SK-N-SH (cell line): Measurements from ENCODE around the gene BAG3. TPM values are rescaled to one million over a fixed set of nuclear protein-coding genes. Genes with fewer than 3 reads are reported as not detected.
"Not testable (repeated sequence)": the region's sequence is repeated elsewhere in the genome, so short reads cannot be mapped to it uniquely, and the experiment has no call there.

ENCODE experiments used
- CTCF ChIA-PET: fragments of 300-600, 350-600 bp; formaldehyde crosslinking; extraction: SDS; loops from one replicate; lab custom pipeline; 2021; lab: Yijun Ruan, JAX
- POLR2A ChIA-PET: fragments of 350-600 bp; sonication (Branson Sonifier 250); formaldehyde crosslinking; extraction: SDS; loops from one replicate; lab custom pipeline; 2020; ENCODE audit warnings: antibody characterized with exemption, inconsistent platforms; lab: Yijun Ruan, JAX
- DNase-seq: peaks from one replicate; pipeline ENCODE4 v3.0.0; 2012
- H2AFZ ChIP-seq: fragments of 200-600 bp; sonication (generic); 2 replicates; pipeline ENCODE4 v1.8.1; 2016; ENCODE audit warnings: antibody characterized with exemption, mild to moderate bottlenecking, low read depth
- H3F3A ChIP-seq: fragments of 200-600 bp; sonication (generic); replicated peaks from 2 replicates; pipeline ENCODE3; 2016; ENCODE audit warnings: antibody characterized with exemption, mild to moderate bottlenecking; ENCODE audit not compliant: insufficient read depth
- H3K27ac ChIP-seq, 2 experiments: fragments of 200-500 bp in 1 of 2; fragments of 200-600 bp in 1 of 2; sonication (Bioruptor generic) in 1 of 2; sonication (generic), shearing (Covaris generic) in 1 of 2; 2 replicates each; pipeline versions ENCODE4 v1.5.1 to v1.6.1; 2014 to 2016; ENCODE audit warnings: low read depth in 2 of 2, inconsistent platforms in 1 of 2, low read length in 1 of 2, mild to moderate bottlenecking in 1 of 2, mixed read lengths in 1 of 2
- H3K27me3 ChIP-seq: fragments of 200-600 bp; sonication (generic), shearing (Covaris generic); 2 replicates; pipeline ENCODE4 v1.6.1; 2016; ENCODE audit warnings: mixed run types; ENCODE audit not compliant: insufficient read depth
- H3K36me3 ChIP-seq, 2 experiments: fragments of 200-500 bp in 1 of 2; fragments of 200-600 bp in 1 of 2; sonication (Bioruptor generic) in 1 of 2; sonication (generic) in 1 of 2; replicated peaks in 1 of 2; 2 replicates each; pipeline versions ENCODE3 to v1.5.1; 2014 to 2016; ENCODE audit warnings: low read length in 1 of 2, mild to moderate bottlenecking in 1 of 2; ENCODE audit not compliant: insufficient read depth in 2 of 2, control insufficient read depth in 1 of 2
- H3K4me1 ChIP-seq, 2 experiments: fragments of 200-500 bp in 1 of 2; fragments of 200-600 bp in 1 of 2; sonication (Bioruptor generic) in 1 of 2; sonication (generic), shearing (Covaris generic) in 1 of 2; 2 replicates each; pipeline versions ENCODE4 v1.5.1 to v1.6.1; 2014 to 2016; ENCODE audit warnings: low read depth in 1 of 2, low read length in 1 of 2, mixed run types in 1 of 2; ENCODE audit not compliant: insufficient read depth in 2 of 2, control insufficient read depth in 1 of 2
- H3K4me2 ChIP-seq: fragments of 200-600 bp; sonication (generic), shearing (Covaris generic); 2 replicates; pipeline ENCODE4 v1.6.1; 2017; ENCODE audit warnings: mixed run types
- H3K4me3 ChIP-seq, 2 experiments: fragments of 200-500 bp in 1 of 2; fragments of 200-600 bp in 1 of 2; sonication (Bioruptor generic) in 1 of 2; sonication (generic), shearing (Covaris generic) in 1 of 2; 2 replicates each; pipeline versions ENCODE4 v1.5.1 to v1.8.1; 2014 to 2016; ENCODE audit warnings: low read depth in 2 of 2, inconsistent platforms in 1 of 2, low read length in 1 of 2, mild to moderate bottlenecking in 1 of 2, mixed read lengths in 1 of 2, moderate library complexity in 1 of 2
- H3K79me2 ChIP-seq: fragments of 200-600 bp; sonication (generic); 2 replicates; pipeline ENCODE4 v1.8.1; 2017; ENCODE audit warnings: mild to moderate bottlenecking; ENCODE audit not compliant: insufficient read depth
- H3K9ac ChIP-seq: fragments of 200-600 bp; sonication (generic); 2 replicates; pipeline ENCODE4 v1.6.1; 2017; ENCODE audit warnings: mixed run types
- H3K9me2 ChIP-seq: fragments of 200-600 bp; sonication (generic); 2 replicates; pipeline ENCODE4 v1.6.1; 2017; ENCODE audit warnings: mixed run types
- H3K9me3 ChIP-seq: fragments of 200-600 bp; sonication (generic); 2 replicates; pipeline ENCODE4 v1.6.1; 2017; ENCODE audit warnings: mixed run types, mild to moderate bottlenecking, moderate library complexity
- H4K20me1 ChIP-seq: fragments of 200-600 bp; sonication (generic); 2 replicates; pipeline ENCODE4 v1.6.1; 2017; ENCODE audit warnings: mild to moderate bottlenecking, mixed run types; ENCODE audit not compliant: insufficient read depth
- CHD2 ChIP-seq: fragments of 150-350 bp; IDR thresholded peaks from 2 replicates; pipeline ENCODE4 v1.6.1; 2018; ENCODE audit warnings: low read length; ENCODE audit not compliant: partially characterized antibody
- FOSL2 ChIP-seq: IDR thresholded peaks from 2 replicates; pipeline ENCODE4 v1.4.0; 2012; ENCODE audit warnings: low read depth, mild to moderate bottlenecking, moderate library complexity, borderline replicate concordance
- FOXM1 ChIP-seq: IDR thresholded peaks from 2 replicates; pipeline ENCODE4 v1.4.0; 2012; ENCODE audit warnings: low read depth, mild to moderate bottlenecking
- GABPA ChIP-seq: IDR thresholded peaks from 2 replicates; pipeline ENCODE4 v1.4.0; 2012; ENCODE audit warnings: low read depth, mild to moderate bottlenecking
- MXI1 ChIP-seq: IDR thresholded peaks from 2 replicates; pipeline ENCODE4 v1.6.1; 2012; ENCODE audit warnings: mild to moderate bottlenecking, low read depth, low read length, improper control_type of control experiment
- NRF1 ChIP-seq: IDR thresholded peaks from 2 replicates; pipeline ENCODE4 v1.6.1; 2012; ENCODE audit warnings: low read depth, mild to moderate bottlenecking, low read length
- POLR2AphosphoS5 ChIP-seq: IDR thresholded peaks from 2 replicates; pipeline ENCODE4 v1.6.1; 2012; ENCODE audit warnings: low read depth, low read length
- TEAD4 ChIP-seq: IDR thresholded peaks from 2 replicates; pipeline ENCODE4 v1.4.0; 2012; ENCODE audit warnings: mild to moderate bottlenecking, borderline replicate concordance; ENCODE audit not compliant: insufficient read depth
- WGBS: methylation state at CpG from one replicate; pipeline ENCODE4 v1.1.6; 2017; ENCODE audit warnings: low lambda C conversion rate; 5-methylcytosine and 5-hydroxymethylcytosine counted together
- polyA plus RNA-seq, 3 experiments: library from polyadenylated mRNA; depleted of rRNA; stranded (reverse); fragments of >200 nt; gene quantifications; 2 replicates each; pipeline ENCODE4 v1.2.3, GENCODE V29; 2012
- TF ChIP-seq, protein P1 (sequence below): fragments of 200-600 bp; sonication (generic); IDR thresholded peaks from 2 replicates; pipeline ENCODE4 v1.6.1; 2017; ENCODE audit warnings: antibody characterized with exemption, mild to moderate bottlenecking, moderate library complexity
- TF ChIP-seq, protein P2 (sequence below): fragments of 150-350 bp; IDR thresholded peaks from 2 replicates; pipeline ENCODE4 v1.6.1; 2016; ENCODE audit warnings: mild to moderate bottlenecking, low read depth, low read length
- TF ChIP-seq, protein P3 (sequence below): fragments of 150-350 bp; IDR thresholded peaks from 2 replicates; pipeline ENCODE4 v1.6.1; 2017; ENCODE audit warnings: antibody characterized with exemption, low read length, low read depth, borderline replicate concordance

BAG3 gene
- polyA plus RNA-seq, 1 of the 3 experiments (the other 2 are of a cell fraction), result 9.2 TPM

DNA sequence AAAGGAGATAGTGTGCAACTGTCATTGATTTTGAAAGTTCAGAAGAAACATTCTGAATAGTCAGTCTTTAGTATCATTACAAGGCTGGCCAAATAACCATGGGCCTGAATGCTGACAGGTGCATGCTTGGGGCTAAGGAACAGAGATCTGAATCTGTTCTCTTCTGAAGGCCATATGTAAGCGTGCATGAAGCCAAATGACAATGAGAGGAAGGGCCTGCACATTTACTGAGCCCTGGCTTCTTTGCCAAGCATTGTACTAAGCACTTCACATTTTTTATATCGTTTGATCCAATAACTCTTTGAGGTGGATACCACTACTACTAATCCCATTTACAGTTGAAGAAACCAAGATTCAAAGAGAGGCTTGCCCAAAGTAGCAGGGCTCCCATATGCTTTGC is 32.0 kb upstream of the BAG3 start:
- H3K27ac ChIP-seq, result no peak overlapping the region
- no peak for DNase-seq
- H3K9me3 ChIP-seq, result no peaks in the 10 kb centered on the region
- H3K79me2 ChIP-seq, result no peaks in the 10 kb centered on the region
- H3K4me3 ChIP-seq, result no peak overlapping the region
- peaks cover 11% of the 10 kb centered on the region in 2 experiments; a peak in 3 of 4 replicates for H3K4me1 ChIP-seq
- H4K20me1 ChIP-seq, result no peaks in the 10 kb centered on the region
- H3K4me2 ChIP-seq, result no peak overlapping the region
- no peak for TF ChIP-seq MXI1
- TF ChIP-seq, protein P1, sequence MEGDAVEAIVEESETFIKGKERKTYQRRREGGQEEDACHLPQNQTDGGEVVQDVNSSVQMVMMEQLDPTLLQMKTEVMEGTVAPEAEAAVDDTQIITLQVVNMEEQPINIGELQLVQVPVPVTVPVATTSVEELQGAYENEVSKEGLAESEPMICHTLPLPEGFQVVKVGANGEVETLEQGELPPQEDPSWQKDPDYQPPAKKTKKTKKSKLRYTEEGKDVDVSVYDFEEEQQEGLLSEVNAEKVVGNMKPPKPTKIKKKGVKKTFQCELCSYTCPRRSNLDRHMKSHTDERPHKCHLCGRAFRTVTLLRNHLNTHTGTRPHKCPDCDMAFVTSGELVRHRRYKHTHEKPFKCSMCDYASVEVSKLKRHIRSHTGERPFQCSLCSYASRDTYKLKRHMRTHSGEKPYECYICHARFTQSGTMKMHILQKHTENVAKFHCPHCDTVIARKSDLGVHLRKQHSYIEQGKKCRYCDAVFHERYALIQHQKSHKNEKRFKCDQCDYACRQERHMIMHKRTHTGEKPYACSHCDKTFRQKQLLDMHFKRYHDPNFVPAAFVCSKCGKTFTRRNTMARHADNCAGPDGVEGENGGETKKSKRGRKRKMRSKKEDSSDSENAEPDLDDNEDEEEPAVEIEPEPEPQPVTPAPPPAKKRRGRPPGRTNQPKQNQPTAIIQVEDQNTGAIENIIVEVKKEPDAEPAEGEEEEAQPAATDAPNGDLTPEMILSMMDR, result no peak
- TF ChIP-seq FOSL2, result no peak
- no peak for TF ChIP-seq FOXM1
- TF ChIP-seq POLR2AphosphoS5, result no peak
- TF ChIP-seq, protein P2, sequence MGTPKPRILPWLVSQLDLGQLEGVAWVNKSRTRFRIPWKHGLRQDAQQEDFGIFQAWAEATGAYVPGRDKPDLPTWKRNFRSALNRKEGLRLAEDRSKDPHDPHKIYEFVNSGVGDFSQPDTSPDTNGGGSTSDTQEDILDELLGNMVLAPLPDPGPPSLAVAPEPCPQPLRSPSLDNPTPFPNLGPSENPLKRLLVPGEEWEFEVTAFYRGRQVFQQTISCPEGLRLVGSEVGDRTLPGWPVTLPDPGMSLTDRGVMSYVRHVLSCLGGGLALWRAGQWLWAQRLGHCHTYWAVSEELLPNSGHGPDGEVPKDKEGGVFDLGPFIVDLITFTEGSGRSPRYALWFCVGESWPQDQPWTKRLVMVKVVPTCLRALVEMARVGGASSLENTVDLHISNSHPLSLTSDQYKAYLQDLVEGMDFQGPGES, result no peak
- no peak for TF ChIP-seq NRF1
- TF ChIP-seq GABPA, result no peak
- TF ChIP-seq TEAD4, result no peak
- TF ChIP-seq, protein P3, sequence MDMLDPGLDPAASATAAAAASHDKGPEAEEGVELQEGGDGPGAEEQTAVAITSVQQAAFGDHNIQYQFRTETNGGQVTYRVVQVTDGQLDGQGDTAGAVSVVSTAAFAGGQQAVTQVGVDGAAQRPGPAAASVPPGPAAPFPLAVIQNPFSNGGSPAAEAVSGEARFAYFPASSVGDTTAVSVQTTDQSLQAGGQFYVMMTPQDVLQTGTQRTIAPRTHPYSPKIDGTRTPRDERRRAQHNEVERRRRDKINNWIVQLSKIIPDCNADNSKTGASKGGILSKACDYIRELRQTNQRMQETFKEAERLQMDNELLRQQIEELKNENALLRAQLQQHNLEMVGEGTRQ, result no peak
- no peak for TF ChIP-seq CHD2
- no peaks in the 10 kb centered on the region for H3K27me3 ChIP-seq
- CTCF ChIA-PET, result interaction anchor here (3.5 kb wide), 1 partner anchor 11 kb away, joined by 17 read pairs; no protein-coding TSS in a partner anchor
- H3K36me3 ChIP-seq, result no peaks in the 10 kb centered on the region
- H3K9me2 ChIP-seq, result no peaks in the 10 kb centered on the region
- H3F3A ChIP-seq, result peaks cover 12% of the 10 kb centered on the region
- 87% methylated on average over 2 of the region's 2 CpGs for WGBS
- H2AFZ ChIP-seq, result 0 out of 2 replicates have a peak overlapping the region, but pooled peaks have one; percentile 27
- H3K9ac ChIP-seq, result no peak overlapping the region
- POLR2A ChIA-PET, result no interaction called here

DNA sequence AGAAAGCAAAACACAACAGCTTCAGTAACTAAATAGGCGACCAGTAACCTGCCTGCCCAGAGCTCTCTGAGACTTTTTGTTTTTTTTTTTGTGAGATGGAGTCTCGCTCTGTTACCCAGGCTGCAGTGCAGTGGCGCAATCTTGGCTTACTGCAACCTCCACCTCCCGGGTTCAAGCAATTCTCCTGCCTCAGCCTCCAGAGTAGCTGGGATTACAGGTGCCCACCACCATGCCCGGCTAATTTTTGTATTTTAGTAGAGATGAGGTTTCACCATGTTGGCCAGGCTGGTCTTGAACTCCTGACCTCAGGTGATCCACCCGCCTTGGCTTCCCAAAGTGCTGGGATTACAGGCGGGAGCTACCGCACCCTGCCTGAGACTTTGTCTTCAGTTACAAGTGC is 31.4 kb upstream of the BAG3 start:
- CTCF ChIA-PET, result interaction anchor here (1.4 kb wide), 1 partner anchor 11 kb away, joined by 4 read pairs; no protein-coding TSS in a partner anchor
- Histone ChIP-seq H3K4me1 (peaks cover 11% of the 10 kb centered on the region in 2 experiments; a peak in 3 of 4 replicates), H3K27ac (peak overlapping the region in 1 of 2 experiments; percentile 32; a peak in 2 of 4 replicates), H3F3A (peaks cover 12% of the 10 kb centered on the region), H2AFZ (peak overlapping the region; percentile 75; the same call in 1 of the 2 replicates)
- H3K9ac ChIP-seq, H3K36me3 ChIP-seq, H3K9me2 ChIP-seq, H3K9me3 ChIP-seq, H4K20me1 ChIP-seq, H3K27me3 ChIP-seq, H3K79me2 ChIP-seq, H3K4me2 ChIP-seq, H3K4me3 ChIP-seq, POLR2A ChIA-PET, DNase-seq: not testable (repeated sequence)
- WGBS, result 98% methylated on average over 8 of the region's 8 CpGs
